H1 (cell line): Measurements from ENCODE around the gene BLOC1S3. TPM values are rescaled to one million over a fixed set of nuclear protein-coding genes. Genes with fewer than 3 reads are reported as not detected.

Source experiments
- CTCF ChIA-PET: fragments of 300-600 bp; sonication (Branson Sonifier 250); formaldehyde crosslinking; loops from one replicate; lab custom pipeline; 2021; ENCODE audit not compliant: partially characterized antibody; lab: Charles Lee
- POLR2A ChIA-PET: fragments of 300-600 bp; sonication (Branson Sonifier 250); formaldehyde crosslinking; loops from one replicate; lab custom pipeline; 2021; ENCODE audit warnings: inconsistent platforms; ENCODE audit not compliant: partially characterized antibody; lab: Charles Lee
- DNase-seq, 2 experiments: peaks; one replicate each; pipeline versions ENCODE4 v3.0.0 to v3.0.0-alpha.2; 2010 to 2022; ENCODE audit warnings: low spot score in 2 of 2, low read depth in 1 of 2, mixed read lengths in 1 of 2
- FAIRE-seq: peaks from 2 replicates; lab custom pipeline; 2011; peaks lifted over from hg19 to GRCh38; lab: Jason Lieb, UNC
- H2AFZ ChIP-seq: 2 replicates; pipeline ENCODE4 v1.8.1; 2012; ENCODE audit warnings: low read length, inconsistent platforms
- H2AK5ac ChIP-seq: 2 replicates; pipeline ENCODE4 v1.6.1; 2013; ENCODE audit warnings: low read depth, low read length
- H2BK120ac ChIP-seq: replicated peaks from 2 replicates; pipeline ENCODE3; 2013; ENCODE audit warnings: low read depth, low read length, inconsistent platforms
- H2BK12ac ChIP-seq: 2 replicates; pipeline ENCODE4 v1.6.1; 2013; ENCODE audit warnings: low read depth, low read length
- H2BK15ac ChIP-seq: 2 replicates; pipeline ENCODE4 v1.6.1; 2013; ENCODE audit warnings: low read length
- H2BK20ac ChIP-seq: 2 replicates; pipeline ENCODE4 v1.6.1; 2013; ENCODE audit warnings: low read length
- H2BK5ac ChIP-seq: 2 replicates; pipeline ENCODE4 v1.6.1; 2013; ENCODE audit warnings: low read depth, low read length
- H3K14ac ChIP-seq: 2 replicates; pipeline ENCODE4 v1.6.1; 2013; ENCODE audit warnings: inconsistent platforms; ENCODE audit not compliant: insufficient read length
- H3K18ac ChIP-seq: 2 replicates; pipeline ENCODE4 v1.6.1; 2013; ENCODE audit warnings: low read length; ENCODE audit errors: extremely low read depth
- H3K23ac ChIP-seq: 2 replicates; pipeline ENCODE4 v1.6.1; 2013; ENCODE audit warnings: inconsistent platforms; ENCODE audit not compliant: insufficient read length
- H3K23me2 ChIP-seq: 2 replicates; pipeline ENCODE4 v1.6.1; 2013; ENCODE audit warnings: low read depth, low read length
- H3K27ac ChIP-seq: 2 replicates; pipeline ENCODE4 v1.6.1; 2011; ENCODE audit warnings: low read depth, low read length, inconsistent platforms
- H3K27me3 ChIP-seq, 4 experiments: replicated peaks in 1 of 4; 1 replicate in 1 of 4; 2 replicates in 3 of 4; pipeline versions ENCODE4 v1.6.1 to v1.8.1; 2011 to 2013; ENCODE audit warnings: low read length in 3 of 4, mild to moderate bottlenecking in 3 of 4, inconsistent platforms in 2 of 4, mixed read lengths in 2 of 4, moderate library complexity in 1 of 4; ENCODE audit not compliant: control insufficient read depth in 3 of 4, insufficient read depth in 3 of 4; ENCODE audit errors: extremely low read depth in 1 of 4
- H3K36me3 ChIP-seq, 4 experiments: 2 replicates each; pipeline versions ENCODE4 v1.6.1 to v1.8.1; 2011 to 2013; ENCODE audit warnings: mild to moderate bottlenecking in 4 of 4, low read length in 3 of 4, moderate library complexity in 2 of 4, control low read depth in 1 of 4, inconsistent platforms in 1 of 4; ENCODE audit not compliant: insufficient read depth in 4 of 4, control insufficient read depth in 2 of 4
- H3K4ac ChIP-seq: replicated peaks from 2 replicates; pipeline ENCODE3; 2013; ENCODE audit warnings: low read length, low read depth, mixed read lengths, inconsistent platforms; ENCODE audit not compliant: insufficient read length
- H3K4me1 ChIP-seq, 4 experiments: replicated peaks in 1 of 4; 1 replicate in 1 of 4; 2 replicates in 3 of 4; pipeline versions ENCODE4 v1.6.1 to v1.8.1; 2011 to 2013; ENCODE audit warnings: low read length in 3 of 4, inconsistent platforms in 2 of 4, mixed read lengths in 1 of 4; ENCODE audit not compliant: insufficient read depth in 4 of 4, control insufficient read depth in 3 of 4
- H3K4me2 ChIP-seq, 2 experiments: 2 replicates each; pipeline versions ENCODE4 v1.6.1 to v1.8.1; 2011 to 2013; ENCODE audit warnings: low read depth in 2 of 2, low read length in 2 of 2, control low read depth in 1 of 2, inconsistent platforms in 1 of 2, mild to moderate bottlenecking in 1 of 2; ENCODE audit not compliant: insufficient read depth in 1 of 2
- H3K4me3 ChIP-seq, 4 experiments: fragments of 200-600, 300-600 bp in 1 of 4; sonication (generic), shearing (Covaris generic), sonication (Bioruptor Twin) in 1 of 4; 2 replicates each; pipeline versions ENCODE4 v1.5.1 to v1.8.1; 2011 to 2016; ENCODE audit warnings: low read length in 4 of 4, low read depth in 3 of 4, control low read depth in 2 of 4, inconsistent platforms in 2 of 4, mild to moderate bottlenecking in 2 of 4, mixed read lengths in 1 of 4, moderate library complexity in 1 of 4; ENCODE audit not compliant: insufficient read depth in 2 of 4; ENCODE audit errors: extremely low read depth in 1 of 4
- H3K56ac ChIP-seq: replicated peaks from 2 replicates; pipeline ENCODE3; 2013; ENCODE audit warnings: low read depth, mild to moderate bottlenecking, mixed read lengths, low read length, inconsistent platforms; ENCODE audit not compliant: insufficient read length
- H3K79me1 ChIP-seq: 2 replicates; pipeline ENCODE4 v1.6.1; 2013; ENCODE audit warnings: low read depth, low read length, control low read depth
- H3K79me2 ChIP-seq, 2 experiments: 2 replicates each; pipeline versions ENCODE4 v1.6.1 to v1.8.1; 2012 to 2013; ENCODE audit warnings: low read length in 2 of 2, mild to moderate bottlenecking in 2 of 2, inconsistent platforms in 1 of 2; ENCODE audit not compliant: insufficient read depth in 2 of 2, control insufficient read depth in 1 of 2
- H3K9ac ChIP-seq, 4 experiments: replicated peaks in 1 of 4; 1 replicate in 1 of 4; 2 replicates in 3 of 4; pipeline versions ENCODE4 v1.6.1 to v1.8.1; 2011 to 2013; ENCODE audit warnings: low read depth in 3 of 4, low read length in 3 of 4, control low read depth in 2 of 4, mild to moderate bottlenecking in 2 of 4, moderate library complexity in 2 of 4, inconsistent platforms in 1 of 4; ENCODE audit errors: extremely low read depth in 1 of 4
- H3K9me3 ChIP-seq, 2 experiments: 2 replicates each; pipeline versions ENCODE4 v1.6.1 to v1.8.1; 2012 to 2013; ENCODE audit warnings: mild to moderate bottlenecking in 2 of 2, moderate library complexity in 2 of 2, control low read depth in 1 of 2, inconsistent platforms in 1 of 2, low read depth in 1 of 2, low read length in 1 of 2, mixed read lengths in 1 of 2; ENCODE audit not compliant: insufficient read depth in 2 of 2
- H4K20me1 ChIP-seq, 2 experiments: replicated peaks in 1 of 2; 2 replicates each; pipeline versions ENCODE3 to v1.8.1; 2011 to 2013; ENCODE audit warnings: inconsistent platforms in 2 of 2, low read length in 2 of 2, mild to moderate bottlenecking in 1 of 2; ENCODE audit not compliant: insufficient read depth in 2 of 2, control insufficient read depth in 1 of 2
- H4K5ac ChIP-seq: 2 replicates; pipeline ENCODE4 v1.6.1; 2013; ENCODE audit warnings: low read length, low read depth, mixed read lengths, inconsistent platforms; ENCODE audit not compliant: insufficient read length
- H4K8ac ChIP-seq: 2 replicates; pipeline ENCODE4 v1.8.0; 2013; ENCODE audit warnings: mild to moderate bottlenecking, moderate library complexity, low read length, inconsistent platforms; ENCODE audit not compliant: insufficient read depth; ENCODE audit errors: extremely low read depth
- H4K91ac ChIP-seq: replicated peaks from 2 replicates; pipeline ENCODE3; 2013; ENCODE audit warnings: low read length, mixed read lengths, inconsistent platforms; ENCODE audit not compliant: insufficient read length
- CBX5 ChIP-seq: fragments of 300-800, 300-1000 bp; sonication (generic); IDR thresholded peaks from 2 replicates; pipeline ENCODE4 v1.7.1; 2016; ENCODE audit warnings: antibody characterized with exemption, low read length, low read depth
- CREB1 ChIP-seq: IDR thresholded peaks from 2 replicates; pipeline ENCODE4 v1.6.1; 2012; ENCODE audit warnings: inconsistent platforms
- E2F6 ChIP-seq: IDR thresholded peaks from 2 replicates; pipeline ENCODE4 v1.6.1; 2012; ENCODE audit warnings: inconsistent platforms
- GABPA ChIP-seq: IDR thresholded peaks from 2 replicates; pipeline ENCODE4 v1.6.1; 2011; ENCODE audit warnings: mild to moderate bottlenecking, low read length, moderate library complexity, borderline replicate concordance; ENCODE audit not compliant: insufficient read depth
- JUND ChIP-seq: IDR thresholded peaks from 2 replicates; pipeline ENCODE4 v1.6.1; 2011; ENCODE audit warnings: mild to moderate bottlenecking, improper control_type of control experiment, low read length
- KDM1A ChIP-seq: fragments of 200-600, 300-600 bp; sonication (generic); IDR thresholded peaks from 2 replicates; pipeline ENCODE4 v1.7.1; 2016; ENCODE audit warnings: mild to moderate bottlenecking, low read length, borderline replicate concordance
- MAX ChIP-seq: IDR thresholded peaks from 2 replicates; pipeline ENCODE4 v1.6.1; 2012; ENCODE audit warnings: inconsistent platforms
- PHF8 ChIP-seq: fragments of 200-600 bp; sonication (generic); conservative IDR thresholded peaks from 2 replicates; pipeline ENCODE4 v1.7.1; 2012; ENCODE audit warnings: low read depth, mild to moderate bottlenecking, inconsistent platforms, low read length, moderate library complexity
- SIN3A ChIP-seq, 2 experiments: IDR thresholded peaks in 1 of 2; conservative IDR thresholded peaks in 1 of 2; 2 replicates each; pipeline ENCODE4 v1.6.1; 2011 to 2012; ENCODE audit warnings: low read length in 2 of 2, improper control_type of control experiment in 1 of 2, low read depth in 1 of 2, mild to moderate bottlenecking in 1 of 2
- SP4 ChIP-seq: IDR thresholded peaks from 2 replicates; pipeline ENCODE4 v1.6.1; 2012; ENCODE audit warnings: low read length, inconsistent platforms
- TAF7 ChIP-seq: optimal IDR thresholded peaks from 2 replicates; pipeline ENCODE3; 2011; ENCODE audit warnings: low read depth, mild to moderate bottlenecking, inconsistent platforms, low read length, moderate library complexity, borderline replicate concordance
- WGBS, 2 experiments: shearing (Covaris generic) in 1 of 2; methylation state at CpG; one replicate each; pipeline versions ENCODE4 v1.1.6 to v1.1.7; 2013 to 2015; ENCODE audit warnings: low lambda C conversion rate in 2 of 2, mixed read lengths in 2 of 2, inconsistent platforms in 1 of 2, low coverage in 1 of 2, missing lambda C conversion rate in 1 of 2; ENCODE audit not compliant: insufficient replicate concordance in 2 of 2, insufficient coverage in 1 of 2, insufficient read length in 1 of 2; ENCODE audit errors: extremely low coverage in 1 of 2, missing lambda C conversion rate in 1 of 2; 5-methylcytosine and 5-hydroxymethylcytosine counted together
- polyA plus RNA-seq, 7 experiments: library from polyadenylated mRNA; depleted of rRNA in 3 of 7; stranded (reverse) in 5 of 7; unstranded in 2 of 7; fragments of >200 nt in 5 of 7; fragments of 200-250 nt in 2 of 7; gene quantifications; 1 replicate in 5 of 7; 2 replicates in 1 of 7; 4 replicates in 1 of 7; pipeline versions ENCODE4 v1.2.1 to v1.2.3, GENCODE V29; 2011 to 2013; ENCODE audit warnings: missing spikeins in 2 of 7, mixed read lengths in 2 of 7
- total RNA-seq: library from RNA; stranded (reverse); fragmentation: NEBNext Ultra II Directional; extraction: Animal tissue kit (Norgen Biotek cat#: 25700); gene quantifications from 2 replicates; pipeline ENCODE4 v1.2.1, GENCODE V29; 2021

BLOC1S3 gene
- total and polyA plus RNA-seq, 2 of the 8 experiments (the other 6 are each of a cell fraction or from before 2014, with no cell fraction given), result 6.0 to 6.1 TPM

GRCh38 chr19:45175515-45176345, 2.9 kb upstream of the BLOC1S3 start:
- Histone ChIP-seq H2AK5ac (no peak overlapping the region), H4K5ac (no peak overlapping the region), H3K27ac (no peak overlapping the region), H3K56ac (no peak overlapping the region), H2BK12ac (no peak overlapping the region), H2BK120ac (no peak overlapping the region), H3K14ac (no peak overlapping the region), H3K4me2 (no peak overlapping the region), H2AFZ (no peak overlapping the region), H3K27me3 (no peaks in the 10 kb centered on the region), H3K4me3 (no peak overlapping the region), H4K8ac (no peak overlapping the region), H3K4ac (no peak overlapping the region), H4K20me1 (peaks cover 3% of the 10 kb centered on the region in 2 experiments), H3K4me1 (peaks cover 0 to 5% (median 0%) of the 10 kb centered on the region in 4 experiments; a peak in 4 of 7 replicates), H4K91ac (no peak overlapping the region), H2BK15ac (no peak overlapping the region), H3K18ac (no peak overlapping the region), H3K79me2 (peaks cover 0 to 6% of the 10 kb centered on the region in 2 experiments; a peak in 1 of 4 replicates), H2BK5ac (no peak overlapping the region), H3K9me3 (no peaks in the 10 kb centered on the region), H2BK20ac (no peak overlapping the region), H3K36me3 (no peaks in the 10 kb centered on the region), H3K23ac (no peak overlapping the region), H3K9ac (no peak overlapping the region), H3K23me2 (peaks cover 9% of the 10 kb centered on the region), H3K79me1 (peaks cover 6% of the 10 kb centered on the region)
- FAIRE-seq (no peak), DNase-seq (no peak)
- ChIA-PET POLR2A (interaction anchor here (1.1 kb wide), 1 partner anchor 9 kb away, joined by 5 read pairs; no protein-coding TSS in a partner anchor), CTCF (interaction anchor here (0.8 to 3.8 kb wide), 2 partner anchors 11 kb away, joined by 4 to 16 read pairs; no protein-coding TSS in a partner anchor)
- 81% methylated on average over 10 of the region's 10 CpGs; no CpG with 5 or more reads in 1 of the 2 experiments for WGBS, 2 experiments
- TF ChIP-seq E2F6, result no peak
- TF ChIP-seq CBX5, result no peak
- TF ChIP-seq JUND, result no peak
- no peak for TF ChIP-seq PHF8
- no peak for TF ChIP-seq GABPA
- no peak for TF ChIP-seq MAX
- TF ChIP-seq KDM1A, result no peak
- TF ChIP-seq SIN3A (conservative IDR thresholded peaks at IDR 0.05 in 1 of 2, IDR thresholded peaks at IDR 0.05 in 1 of 2; ENCODE audit: low read depth in 1 of 2, low read length in 2 of 2), result no peak
- TF ChIP-seq SP4, result no peak
- no peak for TF ChIP-seq CREB1
- no peak for TF ChIP-seq TAF7
